ACC112 (cell line): ENCODE measurements around the gene C1R.
A peak's percentile ranks its signal among the peaks of the same experiment; 100 is the strongest.
"Not testable (repeated sequence)": the region's sequence is repeated elsewhere in the genome, so short reads cannot be mapped to it uniquely, and the experiment has no call there.

Source experiments
- H2AFZ ChIP-seq: fragments of 200-600 bp; sonication (generic); one replicate; pipeline ENCODE4 v1.6.0; 2017; ENCODE audit warnings: antibody characterized with exemption, low read length; ENCODE audit not compliant: unreplicated experiment
- H3K27ac ChIP-seq: fragments of 200-600 bp; sonication (generic); 2 replicates; pipeline ENCODE4 v1.5.1; 2014; ENCODE audit warnings: low read depth, mild to moderate bottlenecking, antibody characterized with exemption, low read length, moderate library complexity
- H3K27me3 ChIP-seq: fragments of 200-600 bp; sonication (generic); 2 replicates; pipeline ENCODE4 v1.6.1; 2014; ENCODE audit warnings: mild to moderate bottlenecking, antibody characterized with exemption, low read length, moderate library complexity, mixed read lengths; ENCODE audit not compliant: insufficient read depth
- H3K36me3 ChIP-seq: fragments of 200-600 bp; sonication (generic); 2 replicates; pipeline ENCODE4 v1.6.1; 2016; ENCODE audit warnings: mild to moderate bottlenecking, antibody characterized with exemption, low read length, moderate library complexity, mixed read lengths; ENCODE audit not compliant: insufficient read depth
- H3K4me1 ChIP-seq: fragments of 200-600 bp; sonication (generic); one replicate; pipeline ENCODE4 v1.6.1; 2016; ENCODE audit warnings: low read length, mixed read lengths; ENCODE audit not compliant: insufficient read depth, unreplicated experiment, control insufficient read depth
- H3K4me3 ChIP-seq: fragments of 200-600 bp; sonication (generic); 2 replicates; pipeline ENCODE4 v1.5.1; 2014; ENCODE audit warnings: mild to moderate bottlenecking, low read depth, low read length
- H3K79me2 ChIP-seq: fragments of 200-600 bp; sonication (generic); one replicate; pipeline ENCODE4 v1.6.0; 2016; ENCODE audit warnings: low read length; ENCODE audit not compliant: control insufficient read depth, unreplicated experiment, insufficient read depth

Gene C1R

GRCh38 chr12:7108003-7108795 lies 16.0 kb upstream of the C1R start:
- peaks cover 24% of the 10 kb centered on the region for H3K4me1 ChIP-seq
- peak overlapping the region; percentile 76 for H2AFZ ChIP-seq
- peaks cover 39% of the 10 kb centered on the region for H3K79me2 ChIP-seq
- peak overlapping the region; percentile 90 for H3K4me3 ChIP-seq
- H3K36me3 ChIP-seq: peaks cover 21% of the 10 kb centered on the region
- H3K27me3 ChIP-seq: no peaks in the 10 kb centered on the region
- peak overlapping the region; percentile 78 for H3K27ac ChIP-seq

- Histone ChIP-seq H2AFZ (peak overlapping the region; percentile 76), H3K36me3 (peaks cover 21% of the 10 kb centered on the region), H3K27me3 (no peaks in the 10 kb centered on the region), H3K4me3 (peak overlapping the region; percentile 90), H3K79me2 (peaks cover 39% of the 10 kb centered on the region), H3K27ac (peak overlapping the region; percentile 78), H3K4me1 (peaks cover 22% of the 10 kb centered on the region)
Measured at GRCh38 chr12:7107636-7108002, 15.4 kb upstream of the C1R start.

- peak overlapping the region; percentile 51 for H3K4me3 ChIP-seq
- H3K27ac ChIP-seq, H2AFZ ChIP-seq, H3K27me3 ChIP-seq: not testable (repeated sequence)
- H3K79me2 ChIP-seq: peaks cover 39% of the 10 kb centered on the region
- peaks cover 21% of the 10 kb centered on the region for H3K36me3 ChIP-seq
- H3K4me1 ChIP-seq: peaks cover 22% of the 10 kb centered on the region
Measured at GRCh38 chr12:7107181-7107580, 14.9 kb upstream of the C1R start.

GRCh38 chr12:7106082-7106481 lies 13.8 kb upstream of the C1R start:
- H3K4me1 ChIP-seq: peaks cover 27% of the 10 kb centered on the region
- H3K4me3 ChIP-seq: no peak overlapping the region
- H2AFZ ChIP-seq: no peak overlapping the region
- H3K36me3 ChIP-seq: peaks cover 21% of the 10 kb centered on the region
- no peak overlapping the region for H3K27ac ChIP-seq
- no peaks in the 10 kb centered on the region for H3K27me3 ChIP-seq
- H3K79me2 ChIP-seq: peaks cover 39% of the 10 kb centered on the region

- Histone ChIP-seq H3K4me3 (no peak overlapping the region), H2AFZ (no peak overlapping the region), H3K27ac (no peak overlapping the region), H3K4me1 (peaks cover 13% of the 10 kb centered on the region), H3K36me3 (peaks cover 29% of the 10 kb centered on the region), H3K27me3 (no peaks in the 10 kb centered on the region), H3K79me2 (peaks cover 39% of the 10 kb centered on the region)
Measured at GRCh38 chr12:7103837-7104584, 11.8 kb upstream of the C1R start.

GRCh38 chr12:7102582-7102981 lies 10.3 kb upstream of the C1R start:
- H3K79me2 ChIP-seq: peaks cover 29% of the 10 kb centered on the region
- H2AFZ ChIP-seq: no peak overlapping the region
- peaks cover 34% of the 10 kb centered on the region for H3K36me3 ChIP-seq
- H3K4me3 ChIP-seq: no peak overlapping the region
- peaks cover 13% of the 10 kb centered on the region for H3K4me1 ChIP-seq
- no peaks in the 10 kb centered on the region for H3K27me3 ChIP-seq
- H3K27ac ChIP-seq: no peak overlapping the region

GRCh38 chr12:7101694-7102131 lies 9.5 kb upstream of the C1R start:
- peaks cover 34% of the 10 kb centered on the region for H3K36me3 ChIP-seq

GRCh38 chr12:7101047-7101693 lies 8.9 kb upstream of the C1R start:
- H3K36me3 ChIP-seq: peaks cover 30% of the 10 kb centered on the region
- H3K79me2 ChIP-seq: peaks cover 18% of the 10 kb centered on the region
- H3K27me3 ChIP-seq: no peaks in the 10 kb centered on the region
- H2AFZ ChIP-seq: no peak overlapping the region
- peaks cover 13% of the 10 kb centered on the region for H3K4me1 ChIP-seq
- H3K4me3 ChIP-seq: peak overlapping the region; percentile 44; the same call in 1 of the 2 replicates
- peak overlapping the region; percentile 50 for H3K27ac ChIP-seq

More at GRCh38 chr12:7101694-7102131, 9.5 kb upstream of the C1R start:
- Histone ChIP-seq H3K79me2 (peaks cover 23% of the 10 kb centered on the region), H3K27ac (peak overlapping the region; percentile 50), H3K27me3 (no peaks in the 10 kb centered on the region), H2AFZ (no peak overlapping the region), H3K4me1 (peaks cover 13% of the 10 kb centered on the region), H3K4me3 (peak overlapping the region; percentile 44; the same call in 1 of the 2 replicates)

GRCh38 chr12:7100239-7100638 lies 8.0 kb upstream of the C1R start:
- Histone ChIP-seq H2AFZ (no peak overlapping the region), H3K4me1 (peaks cover 13% of the 10 kb centered on the region), H3K36me3 (peaks cover 22% of the 10 kb centered on the region), H3K79me2 (peaks cover 9% of the 10 kb centered on the region), H3K27me3 (no peaks in the 10 kb centered on the region), H3K4me3 (no peak overlapping the region), H3K27ac (no peak overlapping the region)

- peaks cover 16% of the 10 kb centered on the region for H3K4me1 ChIP-seq
- H3K4me3 ChIP-seq: no peak overlapping the region
- peaks cover 4% of the 10 kb centered on the region for H3K79me2 ChIP-seq
- no peaks in the 10 kb centered on the region for H3K27me3 ChIP-seq
- H2AFZ ChIP-seq: no peak overlapping the region
- H3K36me3 ChIP-seq: peaks cover 22% of the 10 kb centered on the region
- H3K27ac ChIP-seq: no peak overlapping the region
Measured at GRCh38 chr12:7099290-7099996, 7.2 kb upstream of the C1R start.
